Uterus (tissue), 2 donors: Measurements from ENCODE around the gene DGKG.

ENCODE experiments used
- POLR2A ChIP-seq, 2 donors: fragments of 450-650 bp; IDR thresholded peaks; one replicate each; pipeline ENCODE4 v1.6.1; 2016; ENCODE audit warnings: antibody characterized with exemption in 2 of 2, mild to moderate bottlenecking in 1 of 2, moderate library complexity in 1 of 2
- TF ChIP-seq, protein P1 (sequence below), 4 experiments: fragments of 200-600 bp in 2 of 4; fragments of 450-650 bp in 2 of 4; sonication (generic) in 2 of 4; IDR thresholded peaks; one replicate each; pipeline ENCODE4 v1.5.1; 2016 to 2019; ENCODE audit warnings: antibody characterized with exemption in 4 of 4, mild to moderate bottlenecking in 2 of 4, moderate library complexity in 1 of 4

DNA sequence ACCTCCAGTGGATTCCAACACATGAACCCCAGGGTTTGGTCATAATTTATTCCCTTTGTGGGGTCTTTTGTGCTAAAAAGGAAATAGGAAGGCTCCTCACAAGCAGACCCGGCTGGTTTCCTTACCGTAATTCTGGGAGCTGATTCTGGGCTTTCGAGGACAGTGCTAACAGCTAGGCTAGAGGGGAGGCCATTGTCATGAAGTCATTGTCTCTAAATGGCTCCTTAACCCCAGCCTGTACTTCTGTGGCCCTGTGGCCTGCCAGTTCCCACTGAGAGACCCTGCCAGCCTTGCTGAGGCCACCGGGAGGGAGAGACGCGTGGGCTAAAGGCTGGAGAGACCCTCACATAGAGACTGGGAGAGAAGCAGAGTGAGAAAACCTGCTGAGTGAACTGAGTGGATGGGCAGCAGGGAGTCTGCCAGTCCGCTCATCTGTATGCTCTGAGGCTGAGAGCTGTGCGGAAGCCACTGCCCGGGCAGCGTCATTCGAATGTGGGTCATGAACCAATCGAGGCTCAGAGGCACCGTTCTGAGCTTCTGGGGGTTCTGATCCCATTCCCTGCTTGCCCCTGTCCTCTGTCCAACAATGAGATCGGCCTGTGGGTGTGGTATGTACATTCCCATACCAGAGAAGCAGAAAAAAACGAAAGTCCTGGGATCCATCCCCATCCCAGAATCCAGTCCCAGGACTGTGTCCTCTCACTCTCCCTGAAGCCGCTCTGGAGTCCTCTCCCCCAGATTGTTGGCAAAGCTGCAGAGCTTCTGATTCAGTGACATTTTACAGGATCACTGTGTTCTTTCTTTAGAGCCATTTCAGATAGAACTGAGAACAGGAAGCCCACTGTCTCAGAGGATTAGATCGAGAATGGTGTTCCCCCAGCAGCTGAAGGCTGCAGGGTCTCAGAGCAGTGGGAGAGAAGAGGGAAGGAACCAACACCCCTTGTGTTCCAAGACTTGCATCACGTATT lies 21.3 kb upstream of the DGKG start:
- TF ChIP-seq, protein P1, sequence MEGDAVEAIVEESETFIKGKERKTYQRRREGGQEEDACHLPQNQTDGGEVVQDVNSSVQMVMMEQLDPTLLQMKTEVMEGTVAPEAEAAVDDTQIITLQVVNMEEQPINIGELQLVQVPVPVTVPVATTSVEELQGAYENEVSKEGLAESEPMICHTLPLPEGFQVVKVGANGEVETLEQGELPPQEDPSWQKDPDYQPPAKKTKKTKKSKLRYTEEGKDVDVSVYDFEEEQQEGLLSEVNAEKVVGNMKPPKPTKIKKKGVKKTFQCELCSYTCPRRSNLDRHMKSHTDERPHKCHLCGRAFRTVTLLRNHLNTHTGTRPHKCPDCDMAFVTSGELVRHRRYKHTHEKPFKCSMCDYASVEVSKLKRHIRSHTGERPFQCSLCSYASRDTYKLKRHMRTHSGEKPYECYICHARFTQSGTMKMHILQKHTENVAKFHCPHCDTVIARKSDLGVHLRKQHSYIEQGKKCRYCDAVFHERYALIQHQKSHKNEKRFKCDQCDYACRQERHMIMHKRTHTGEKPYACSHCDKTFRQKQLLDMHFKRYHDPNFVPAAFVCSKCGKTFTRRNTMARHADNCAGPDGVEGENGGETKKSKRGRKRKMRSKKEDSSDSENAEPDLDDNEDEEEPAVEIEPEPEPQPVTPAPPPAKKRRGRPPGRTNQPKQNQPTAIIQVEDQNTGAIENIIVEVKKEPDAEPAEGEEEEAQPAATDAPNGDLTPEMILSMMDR (IDR thresholded peaks at IDR 0.05), result no peak
- no peak for TF ChIP-seq POLR2A (IDR thresholded peaks at IDR 0.05)
